IPS DF 19.7 (cell line): ENCODE results near the gene FHOD1.

Experiments used
- DNase-seq: peaks from one replicate; pipeline ENCODE4 v3.0.0-alpha.2; 2013; ENCODE audit warnings: low read depth, low spot score

Gene FHOD1

GRCh38 chr16:67249178-67250044, 2.1 kb upstream of the FHOD1 start:
- DNase-seq = no peak

- no peak for DNase-seq
These were observed 1.3 kb upstream of the FHOD1 start, which contains the start of gene SLC9A5 for GRCh38 chr16:67248401-67249177. Gene SLC9A5, plus strand, starts transcription at chr16:67248979. Its CDS starts 36 bp downstream, at chr16:67249015.

- no peak for DNase-seq
These were observed 756 bp upstream of the FHOD1 start for GRCh38 chr16:67248073-67248400.

GRCh38 chr16:67246756-67247191, 507 bp downstream of the FHOD1 start:
- no peak for DNase-seq

- no peak for DNase-seq
These were observed 1.1 kb downstream of the FHOD1 start for GRCh38 chr16:67246081-67246755.

GRCh38 chr16:67245674-67246080, 1.6 kb downstream of the FHOD1 start:
- DNase-seq = no peak

GRCh38 chr16:67245186-67245585, 2.1 kb downstream of the FHOD1 start:
- DNase-seq = no peak

- no peak for DNase-seq
These were observed 2.7 kb downstream of the FHOD1 start for GRCh38 chr16:67244387-67245185.

GRCh38 chr16:67243481-67243880, 3.8 kb downstream of the FHOD1 start:
- DNase-seq = no peak

GRCh38 chr16:67242138-67242730, 5.0 kb downstream of the FHOD1 start:
- DNase-seq = no peak

- DNase-seq = no peak
These were observed 6.0 kb downstream of the FHOD1 start for GRCh38 chr16:67241008-67241900.

- no peak for DNase-seq
These were observed 6.8 kb downstream of the FHOD1 start for GRCh38 chr16:67240506-67240905.

GRCh38 chr16:67238806-67239470, 8.3 kb downstream of the FHOD1 start:
- DNase-seq = no peak

GRCh38 chr16:67238278-67238575, 9.1 kb downstream of the FHOD1 start:
- DNase-seq = no peak

GRCh38 chr16:67237396-67238277, 9.6 kb downstream of the FHOD1 start:
- DNase-seq = no peak

GRCh38 chr16:67236563-67237395, 10.5 kb downstream of the FHOD1 start:
- DNase-seq = no peak

GRCh38 chr16:67235816-67236562, 11.3 kb downstream of the FHOD1 start:
- DNase-seq = no peak
